ENCODE data around the gene CLTCL1. TPM values are rescaled to one million over a fixed set of nuclear protein-coding genes. Genes with fewer than 3 reads are reported as not detected.

The CLTCL1 gene
- total RNA-seq, 2 donors from 2014 or later = 12.1 to 26.2 TPM

GRCh38 chr22:19138217-19139000 lies 153.1 kb downstream of the CLTCL1 start:
- no peaks in the 10 kb centered on the region for H3K27me3 ChIP-seq (replicated peaks; ENCODE audit: insufficient read depth)
- no peak for TF ChIP-seq POLR2AphosphoS5 (IDR thresholded peaks at IDR 0.05)
- TF ChIP-seq POLR2A (IDR thresholded peaks at IDR 0.05) = no peak
- TF ChIP-seq CTCF (IDR thresholded peaks at IDR 0.05) = no peak
- no peak for DNase-seq (ENCODE audit: low spot score)
- intact Hi-C loops (cut with DNase I) = no loop called here
- no peaks in the 10 kb centered on the region for H3K9me3 ChIP-seq
- H3K36me3 ChIP-seq = peaks cover 0 to 32% of the 10 kb centered on the region in 2 donors
- no peak overlapping the region for H3K4me3 ChIP-seq
- H3K27ac ChIP-seq = no peak overlapping the region
- WGBS = 79% methylated on average over 15 of the region's 15 CpGs
- H3K4me1 ChIP-seq (replicated peaks) = no peaks in the 10 kb centered on the region

GRCh38 chr22:19137384-19138216 lies 153.9 kb downstream of the CLTCL1 start:
- DNase-seq (ENCODE audit: low spot score) = no peak
- no peaks in the 10 kb centered on the region for H3K9me3 ChIP-seq
- no peaks in the 10 kb centered on the region for H3K27me3 ChIP-seq (replicated peaks; ENCODE audit: insufficient read depth)
- intact Hi-C loops (cut with DNase I) = no loop called here
- H3K4me3 ChIP-seq = no peak overlapping the region
- TF ChIP-seq CTCF (IDR thresholded peaks at IDR 0.05) = no peak
- TF ChIP-seq POLR2AphosphoS5 (IDR thresholded peaks at IDR 0.05) = no peak
- no peak for TF ChIP-seq POLR2A (IDR thresholded peaks at IDR 0.05)
- no peaks in the 10 kb centered on the region for H3K4me1 ChIP-seq (replicated peaks)
- H3K36me3 ChIP-seq = peaks cover 0 to 37% of the 10 kb centered on the region in 2 donors
- 93% methylated on average over 11 of the region's 11 CpGs for WGBS
- H3K27ac ChIP-seq = no peak overlapping the region

GRCh38 chr22:19136915-19137314 lies 154.6 kb downstream of the CLTCL1 start:
- Histone ChIP-seq H3K4me3 (no peak overlapping the region), H3K27me3 (replicated peaks; ENCODE audit: insufficient read depth) (no peaks in the 10 kb centered on the region), H3K9me3 (no peaks in the 10 kb centered on the region), H3K27ac (no peak overlapping the region), H3K4me1 (replicated peaks) (no peaks in the 10 kb centered on the region), H3K36me3 (peaks cover 0 to 34% of the 10 kb centered on the region in 2 donors)
- intact Hi-C loops (cut with DNase I) = no loop called here
- no peak for DNase-seq (ENCODE audit: low spot score)
- no peak for TF ChIP-seq CTCF (IDR thresholded peaks at IDR 0.05)
- no peak for TF ChIP-seq POLR2AphosphoS5 (IDR thresholded peaks at IDR 0.05)
- no peak for TF ChIP-seq POLR2A (IDR thresholded peaks at IDR 0.05)
- 94% methylated on average over 10 of the region's 10 CpGs for WGBS

GRCh38 chr22:19134874-19135273 lies 156.6 kb downstream of the CLTCL1 start:
- TF ChIP-seq CTCF (IDR thresholded peaks at IDR 0.05) (no peak), POLR2AphosphoS5 (IDR thresholded peaks at IDR 0.05) (no peak), POLR2A (IDR thresholded peaks at IDR 0.05) (no peak)
- intact Hi-C loops (cut with DNase I) = no loop called here
- Histone ChIP-seq H3K4me3 (no peak overlapping the region), H3K27ac (no peak overlapping the region), H3K4me1 (replicated peaks) (no peaks in the 10 kb centered on the region), H3K9me3 (no peaks in the 10 kb centered on the region), H3K36me3 (peaks cover 0 to 33% of the 10 kb centered on the region in 2 donors), H3K27me3 (replicated peaks; ENCODE audit: insufficient read depth) (no peaks in the 10 kb centered on the region)
- 89% methylated on average over 18 of the region's 18 CpGs for WGBS
- DNase-seq (ENCODE audit: low spot score) = no peak

Data from prostate gland (tissue), 2 donors.